HG03565 (cell line): ENCODE measurements around the gene TACC2.
"Not testable (repeated sequence)": the region's sequence is repeated elsewhere in the genome, so short reads cannot be mapped to it uniquely, and the experiment has no call there.

ENCODE experiments used
- ATAC-seq: cut with Tn5 transposase; IDR thresholded peaks from one replicate; pipeline ENCODE4 v1.9.1; 2021; ENCODE audit warnings: mild to moderate bottlenecking, moderate library complexity; ENCODE audit not compliant: unreplicated experiment

TACC2 gene

DNA sequence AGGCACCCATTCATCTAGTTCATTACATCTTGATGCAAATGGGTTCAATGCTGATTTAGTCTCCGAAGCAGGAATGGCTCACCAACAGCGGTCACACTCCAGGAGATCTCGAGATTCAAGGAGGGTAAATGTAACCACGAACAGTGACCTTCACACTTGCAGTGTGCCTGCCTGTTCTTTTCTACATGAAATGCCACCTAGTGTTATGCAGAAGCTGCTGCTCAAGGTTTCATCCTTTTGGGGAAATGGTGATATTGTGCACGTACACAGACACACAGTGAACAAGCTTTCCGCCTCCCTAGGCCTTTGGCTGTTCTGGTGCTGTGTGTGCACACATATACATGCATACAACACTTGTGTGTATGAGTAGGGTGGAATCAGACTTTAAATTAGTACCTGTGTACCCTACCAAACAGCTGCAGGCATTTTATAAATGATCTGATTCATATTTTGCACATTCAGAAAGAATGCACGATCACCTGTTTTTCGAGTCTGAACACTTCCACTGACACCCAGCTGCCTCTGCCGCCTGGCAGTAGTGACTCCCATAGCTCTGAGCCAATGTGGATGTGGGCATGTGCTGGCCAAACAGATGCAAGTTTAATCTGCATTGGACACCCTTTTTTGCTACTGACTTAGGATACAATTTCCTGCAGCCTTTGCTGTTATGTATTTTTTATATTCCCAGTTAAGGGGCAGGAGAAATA is 100.5 kb downstream of the TACC2 start:
- ATAC-seq, result no peak

DNA sequence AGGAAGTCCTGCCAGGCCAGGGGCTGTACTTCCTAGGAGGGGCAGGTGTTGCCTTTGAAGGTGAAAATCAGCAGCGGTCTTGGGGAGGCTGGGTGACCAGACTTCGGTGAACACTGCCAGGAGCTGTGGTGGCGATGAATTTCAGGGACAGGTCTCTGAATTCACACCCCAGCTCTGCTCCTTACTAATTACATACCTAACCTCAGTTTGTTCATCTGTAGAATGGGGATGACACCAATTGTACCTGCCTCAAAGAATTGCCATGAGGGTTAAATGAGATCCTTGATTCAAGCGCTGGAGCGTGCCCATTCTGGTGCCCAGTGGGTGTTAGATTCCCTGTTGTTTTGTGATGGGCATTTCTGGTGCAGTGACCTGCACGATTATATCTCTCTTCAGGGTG is 102.8 kb downstream of the TACC2 start:
- no peak for ATAC-seq

DNA sequence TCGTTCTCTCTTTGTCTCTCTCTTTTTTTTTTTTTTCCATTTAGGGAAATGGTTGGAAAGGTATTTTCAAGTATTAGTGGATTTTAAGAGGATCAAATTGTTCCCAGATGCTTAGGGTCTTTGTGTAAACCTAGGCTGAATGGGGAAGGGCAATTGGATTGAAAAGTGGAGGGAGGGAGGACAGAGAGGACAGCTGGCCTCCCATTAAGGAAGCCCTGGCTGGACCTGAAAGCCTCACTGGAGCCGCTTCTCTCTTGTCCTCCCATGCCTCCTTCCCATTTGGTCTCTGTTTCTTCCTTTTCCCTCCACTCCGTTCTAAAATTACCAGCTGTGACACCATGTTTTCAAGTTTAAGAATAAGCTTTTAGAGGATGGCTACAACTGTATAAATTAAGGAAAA is 104.1 kb downstream of the TACC2 start:
- ATAC-seq, result no peak

DNA sequence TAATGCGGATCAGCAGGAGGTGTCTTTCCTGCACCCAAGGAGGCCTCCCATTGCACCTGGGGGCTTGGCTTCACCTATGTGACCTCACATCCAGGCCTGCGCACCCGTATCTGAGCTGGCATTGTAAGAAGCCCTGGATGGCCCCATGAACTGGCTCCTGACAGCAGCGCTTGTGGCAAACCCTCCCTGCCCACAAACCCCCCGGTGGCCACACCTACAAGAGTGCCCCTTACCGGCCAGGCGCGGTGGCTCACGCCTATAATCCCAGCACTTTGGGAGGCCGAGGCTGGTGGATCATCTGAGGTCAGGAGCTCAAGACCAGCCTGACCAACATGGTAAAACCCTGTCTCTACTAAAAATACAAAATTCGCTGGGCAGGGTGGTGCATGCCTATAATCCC is 107.2 kb downstream of the TACC2 start:
- not testable (repeated sequence) for ATAC-seq

DNA sequence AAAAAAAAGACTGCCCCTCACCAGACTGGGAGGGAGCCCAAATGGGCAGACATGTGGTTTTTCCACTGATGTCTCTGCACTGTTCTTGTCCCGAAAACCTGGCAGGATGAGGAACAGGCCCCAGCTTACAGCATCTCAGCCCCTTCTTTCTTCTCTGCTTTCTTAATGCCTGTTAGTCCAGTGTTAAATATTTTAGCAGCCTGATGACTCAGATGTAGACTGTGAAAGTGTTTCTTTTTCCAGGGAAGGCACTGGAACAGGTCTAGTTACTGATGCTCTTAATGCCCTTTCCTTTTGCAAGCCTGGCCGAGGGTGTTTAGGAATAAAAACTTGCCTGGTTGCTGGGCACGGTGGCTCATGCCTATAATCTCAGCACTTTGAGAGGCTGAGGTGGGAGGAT is 107.7 kb downstream of the TACC2 start:
- ATAC-seq, result no peak

DNA sequence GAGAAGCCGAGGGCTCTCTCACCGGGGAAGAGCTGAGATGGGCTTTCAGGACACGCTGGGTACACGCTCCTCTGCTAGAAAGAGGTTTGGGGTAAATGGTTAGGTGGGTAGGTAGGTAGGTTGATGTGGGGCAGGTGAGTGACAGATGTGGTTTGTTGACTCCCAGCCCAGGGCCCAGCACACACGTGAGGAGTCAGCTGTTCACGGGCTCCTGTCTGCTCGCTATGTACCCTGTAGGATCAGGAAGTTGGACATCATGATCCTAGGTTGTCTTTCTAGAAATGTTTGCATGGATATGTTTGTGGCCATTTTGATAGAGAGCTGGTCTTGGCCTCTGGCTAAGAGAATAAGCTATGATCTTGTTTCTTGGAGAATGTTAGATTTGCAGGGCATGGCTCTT is 109.0 kb downstream of the TACC2 start:
- ATAC-seq, result no peak

DNA sequence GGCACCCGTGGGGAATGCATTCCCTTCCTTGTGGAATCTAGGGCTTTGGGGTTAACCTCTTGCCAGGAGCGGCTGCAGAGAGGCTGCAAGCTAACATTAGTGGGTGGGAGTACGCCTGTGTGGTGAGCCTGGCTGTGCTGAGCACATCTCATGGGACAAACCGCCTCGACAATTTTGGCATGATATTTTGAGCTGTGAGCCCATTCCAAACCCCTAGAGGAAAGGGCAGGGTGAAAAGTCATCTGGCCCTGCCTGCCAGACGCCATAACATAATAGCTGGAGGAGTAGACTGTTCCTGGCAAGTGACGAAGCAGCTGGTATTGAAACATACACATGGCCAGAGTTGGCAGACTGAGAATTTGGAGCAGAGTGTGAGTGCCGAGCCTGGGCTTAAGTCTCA is 110.0 kb downstream of the TACC2 start:
- ATAC-seq, result no peak

DNA sequence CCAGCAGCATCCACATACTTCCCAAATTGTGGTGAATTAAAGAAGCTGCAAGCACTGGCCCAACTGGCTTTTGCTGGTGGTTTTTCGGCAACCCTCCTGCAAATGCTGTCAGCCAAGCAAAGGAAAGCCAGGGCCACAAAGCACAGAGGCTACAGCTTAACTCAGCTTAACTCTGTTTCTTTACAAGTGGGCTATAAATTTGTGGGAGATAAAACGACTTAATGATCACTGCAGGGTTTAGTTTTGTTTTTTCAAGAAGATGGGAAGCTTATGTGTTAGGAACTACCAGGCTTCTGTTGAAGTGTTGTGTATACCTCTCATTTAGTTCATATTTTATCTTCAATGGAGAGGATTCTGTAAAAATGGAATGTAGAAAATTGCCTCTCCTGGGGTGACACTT is 110.6 kb downstream of the TACC2 start:
- ATAC-seq, result no peak

DNA sequence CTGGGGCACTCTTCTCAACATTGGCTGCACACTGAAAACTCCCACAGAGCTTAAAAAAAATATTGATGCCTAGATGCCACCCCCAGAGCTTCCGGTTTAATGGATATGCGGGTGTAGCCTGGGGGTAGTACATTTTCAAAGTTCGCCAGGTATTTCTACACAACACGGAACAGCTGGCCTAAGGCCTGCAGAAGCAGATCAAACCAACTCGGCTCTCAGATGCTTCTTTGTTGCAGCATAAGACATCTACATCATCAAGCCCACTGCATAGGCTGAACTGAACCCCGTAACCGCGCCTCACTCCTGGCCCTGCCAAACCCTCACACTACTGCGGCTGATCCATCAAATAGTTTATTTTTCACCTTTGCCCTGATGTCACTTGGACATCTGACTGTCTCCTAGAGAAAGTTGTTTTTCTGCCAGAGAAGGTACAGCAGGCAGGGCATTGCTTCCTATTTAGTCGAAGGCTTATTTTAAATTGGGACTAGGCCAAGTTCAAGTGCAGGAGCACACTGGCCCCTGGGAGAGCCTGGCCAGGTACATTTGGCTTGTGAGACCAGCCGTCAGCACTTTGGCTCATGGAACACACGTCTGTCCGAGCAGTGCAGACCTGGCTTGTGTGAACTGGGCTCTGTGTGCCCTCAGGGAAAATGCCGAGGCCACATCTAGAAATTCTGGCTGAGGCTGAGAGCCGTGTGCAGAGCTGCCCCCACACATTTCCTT is 113.3 kb downstream of the TACC2 start:
- no peak for ATAC-seq

DNA sequence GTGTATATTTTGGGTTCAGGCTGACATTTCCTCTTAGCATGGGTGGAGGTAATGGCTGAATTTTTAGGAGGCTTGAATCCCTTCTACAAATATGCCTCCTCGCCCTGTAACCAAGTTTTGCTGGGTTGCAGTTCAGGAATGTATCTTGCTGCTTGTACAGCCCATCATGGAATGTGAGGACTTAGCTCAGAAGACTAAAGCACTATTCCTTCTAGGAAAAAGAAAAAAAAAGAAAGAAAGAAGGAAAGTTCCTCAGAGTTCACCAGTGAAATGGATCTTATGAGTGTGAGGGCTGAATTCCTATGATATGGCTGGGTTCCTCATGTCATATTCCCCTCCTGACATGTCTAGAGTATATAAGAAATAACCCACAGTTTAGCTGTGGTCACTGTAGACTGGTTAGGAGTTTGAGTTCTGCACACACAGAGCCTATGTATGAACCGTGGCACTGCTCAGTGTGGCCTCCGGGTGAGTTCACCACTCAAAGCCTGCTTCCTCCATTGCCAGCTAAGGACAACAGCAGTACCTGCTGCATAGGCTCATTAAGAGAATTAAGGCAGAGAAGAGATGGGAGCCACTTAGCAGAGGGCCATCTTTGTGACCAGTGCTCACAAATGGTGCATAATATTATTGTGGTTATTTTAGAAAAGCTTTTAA is 114.0 kb downstream of the TACC2 start:
- ATAC-seq, result no peak

DNA sequence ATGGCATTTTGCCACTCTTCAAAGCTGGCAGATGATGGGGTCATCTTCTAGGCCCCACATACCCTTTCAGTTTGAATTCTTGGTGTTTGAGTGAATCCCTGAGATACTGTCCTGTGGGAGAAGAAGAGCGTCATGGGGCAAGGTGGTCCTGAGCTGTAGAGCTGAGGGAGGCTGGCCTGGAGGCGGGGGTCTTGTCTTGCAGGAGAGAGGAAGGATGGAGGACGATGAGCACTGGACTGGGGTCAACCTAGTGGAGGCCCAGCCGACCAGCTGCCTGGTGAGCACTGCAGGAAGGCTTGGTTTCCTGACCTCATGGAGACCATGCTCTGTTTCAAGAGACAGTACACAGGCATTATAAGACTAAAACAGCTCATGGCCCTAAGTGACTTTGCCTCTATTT is 114.6 kb downstream of the TACC2 start:
- no peak for ATAC-seq

DNA sequence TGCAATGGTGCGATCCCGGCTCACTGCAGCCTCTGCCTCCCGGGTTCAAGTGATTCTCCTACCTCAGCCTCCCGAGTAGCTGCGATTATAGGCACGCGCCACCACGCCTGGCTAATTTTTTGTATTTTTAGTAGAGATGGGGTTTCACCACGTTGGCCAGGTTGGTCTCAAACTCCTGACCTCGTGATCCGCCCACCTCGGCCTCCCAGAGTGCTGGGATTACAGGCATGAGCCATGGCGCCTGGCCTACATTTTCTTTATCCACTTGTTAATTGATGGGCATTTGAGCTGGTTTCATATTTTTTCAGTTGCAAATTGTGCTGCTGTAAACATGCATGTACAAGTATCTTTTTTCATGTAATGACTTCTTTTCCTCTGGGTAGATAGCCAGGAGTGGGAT is 119.8 kb downstream of the TACC2 start:
- not testable (repeated sequence) for ATAC-seq

DNA sequence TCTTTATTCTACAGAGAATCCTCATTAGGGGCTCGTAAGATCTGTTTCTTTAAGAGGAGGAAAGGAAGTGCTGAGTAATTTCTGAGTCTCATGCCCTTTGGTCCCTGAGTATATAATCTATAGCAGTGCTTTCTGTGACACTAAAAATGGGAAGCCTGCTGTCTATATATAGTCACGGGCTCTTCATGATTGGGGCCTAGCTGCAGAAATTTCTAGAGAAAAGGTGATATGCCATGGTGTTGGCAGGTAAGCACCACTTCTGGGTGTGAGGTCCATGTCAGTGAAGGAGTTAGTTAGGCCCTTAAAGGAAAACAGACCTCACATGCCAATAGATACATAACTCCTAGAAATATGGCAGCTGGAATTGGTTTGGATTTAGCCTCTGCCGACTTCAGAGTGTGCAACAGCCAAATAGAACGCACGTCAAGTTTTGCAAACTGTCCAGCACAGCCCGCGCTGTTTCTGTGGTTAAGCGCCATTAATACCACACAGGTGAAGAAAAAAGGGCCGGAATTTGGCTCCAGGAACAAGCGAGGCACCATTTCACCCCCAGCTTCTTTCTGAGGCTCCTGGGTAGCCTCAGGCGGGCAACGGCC is 123.2 kb downstream of the TACC2 start:
- no peak for ATAC-seq

DNA sequence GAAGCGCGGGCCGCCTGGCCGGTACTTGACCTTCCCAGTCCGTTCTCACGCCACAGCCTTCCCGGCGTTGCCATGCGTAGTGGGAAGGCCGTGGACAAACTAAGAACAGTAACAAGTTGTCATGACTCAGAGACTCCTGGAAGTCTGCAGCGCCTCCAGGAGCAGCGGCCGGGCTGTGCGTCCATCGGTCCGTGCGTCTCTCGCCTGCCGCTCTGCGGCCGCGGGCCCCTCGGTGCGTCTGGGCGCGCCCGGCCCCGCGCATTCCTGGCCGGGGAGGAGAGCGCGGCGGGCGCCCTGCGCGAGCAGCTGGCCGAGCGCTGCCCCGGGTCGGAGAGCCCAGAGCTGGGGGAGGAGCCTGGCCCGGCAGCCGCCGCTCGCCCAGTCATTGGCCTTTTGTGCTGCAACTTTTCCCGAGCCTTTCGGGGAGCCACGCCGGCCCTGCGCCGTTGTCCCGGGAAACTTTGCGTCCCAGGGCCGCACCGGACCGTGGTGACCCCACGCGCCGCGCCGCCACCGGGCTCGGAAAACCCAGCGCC is 123.7 kb downstream of the TACC2 start:
- no peak for ATAC-seq

DNA sequence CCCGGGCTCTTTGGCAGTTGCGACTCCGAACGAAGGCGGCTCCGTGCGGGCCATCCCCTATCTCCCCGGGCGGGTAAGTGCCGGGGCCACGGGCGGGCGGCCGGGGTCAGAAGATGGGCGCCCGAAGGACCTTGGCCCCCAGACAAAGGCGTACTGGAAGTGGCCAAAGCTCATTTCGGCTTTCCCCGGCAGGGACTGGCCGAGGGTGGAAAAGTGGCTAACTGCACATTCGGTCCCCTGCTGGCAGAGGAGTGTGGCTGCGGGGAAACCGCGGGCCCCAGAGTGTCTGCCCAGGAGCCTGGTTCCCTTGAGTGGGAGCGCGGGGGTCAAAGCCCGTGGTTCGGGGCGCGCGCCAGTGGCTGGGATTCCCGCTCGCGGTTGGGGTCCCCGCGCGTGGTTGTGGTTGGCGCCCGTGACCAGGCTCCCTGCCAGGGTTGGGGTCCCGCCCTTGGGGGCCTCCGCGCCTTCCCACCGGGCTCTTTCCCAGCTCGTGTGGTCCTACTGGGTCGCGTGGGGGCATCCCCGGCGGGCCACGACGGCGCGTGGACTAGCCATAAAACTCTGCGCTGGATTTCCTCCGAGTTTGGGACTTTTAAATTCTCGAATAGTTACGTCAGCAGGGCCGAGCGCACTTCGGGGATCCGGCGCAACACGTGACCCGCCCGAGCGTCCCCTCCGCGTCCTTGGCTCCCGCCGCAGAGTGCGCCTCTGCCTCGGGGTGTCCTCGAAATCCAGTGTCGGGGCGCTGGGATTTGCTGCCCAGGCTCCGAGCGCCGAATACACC is 124.4 kb downstream of the TACC2 start:
- no peak for ATAC-seq

DNA sequence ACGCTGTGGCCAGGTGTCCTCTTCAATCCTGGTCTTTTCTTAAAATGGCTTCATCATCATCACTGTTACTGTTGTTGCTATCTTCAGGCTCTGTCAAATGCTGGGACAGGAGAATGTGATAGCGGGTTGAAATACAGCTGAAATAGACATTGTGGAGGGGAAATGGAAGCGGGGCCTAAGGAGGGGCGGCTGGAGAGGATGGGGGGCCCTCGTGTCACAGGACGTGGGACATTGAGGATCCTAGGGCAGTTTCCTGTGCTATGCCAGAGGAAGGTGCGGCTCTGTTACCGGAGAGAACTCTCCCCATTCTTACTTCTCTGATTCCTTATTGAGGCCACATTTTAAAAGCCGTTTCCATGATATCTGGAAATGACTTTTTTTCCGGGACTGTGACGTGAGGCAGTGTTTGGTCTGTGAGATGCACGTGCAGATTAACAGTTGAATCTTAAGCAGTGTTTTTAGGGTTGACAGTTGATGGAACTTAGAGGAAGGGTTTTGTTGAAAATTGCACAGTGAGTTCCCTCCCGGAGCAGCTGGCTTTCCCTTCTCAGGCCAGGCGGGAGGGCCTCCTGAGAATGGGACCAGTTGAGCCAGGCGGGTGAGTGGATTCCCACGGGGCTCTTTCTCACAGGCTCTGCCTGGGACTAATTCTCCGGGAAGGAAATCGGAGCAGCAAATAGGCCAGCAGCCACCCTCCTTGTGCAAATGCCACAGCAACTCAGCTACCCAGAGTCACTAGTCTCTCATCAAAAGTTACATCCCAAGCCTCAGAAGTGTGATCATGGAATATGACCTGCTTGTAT is 125.2 kb downstream of the TACC2 start:
- no peak for ATAC-seq

DNA sequence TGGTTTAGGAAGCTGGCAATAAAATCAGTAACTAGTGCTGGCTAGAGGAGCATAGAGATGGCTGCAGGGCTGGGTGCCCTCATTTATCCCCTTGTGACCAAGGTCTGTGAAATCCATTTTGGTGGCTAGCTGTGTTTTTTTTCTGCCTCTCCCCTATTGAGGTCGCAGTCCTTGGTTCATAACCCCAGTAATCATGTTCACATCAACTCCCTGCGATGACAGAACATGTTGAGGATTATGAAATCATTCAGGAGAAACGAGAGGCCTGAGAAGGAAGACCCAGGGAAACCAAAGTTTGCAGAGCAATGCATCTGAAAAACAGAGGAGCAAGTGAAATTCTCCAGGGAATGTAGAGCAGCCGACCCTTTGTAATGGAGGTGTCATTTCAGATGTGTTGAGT is 126.9 kb downstream of the TACC2 start:
- no peak for ATAC-seq

DNA sequence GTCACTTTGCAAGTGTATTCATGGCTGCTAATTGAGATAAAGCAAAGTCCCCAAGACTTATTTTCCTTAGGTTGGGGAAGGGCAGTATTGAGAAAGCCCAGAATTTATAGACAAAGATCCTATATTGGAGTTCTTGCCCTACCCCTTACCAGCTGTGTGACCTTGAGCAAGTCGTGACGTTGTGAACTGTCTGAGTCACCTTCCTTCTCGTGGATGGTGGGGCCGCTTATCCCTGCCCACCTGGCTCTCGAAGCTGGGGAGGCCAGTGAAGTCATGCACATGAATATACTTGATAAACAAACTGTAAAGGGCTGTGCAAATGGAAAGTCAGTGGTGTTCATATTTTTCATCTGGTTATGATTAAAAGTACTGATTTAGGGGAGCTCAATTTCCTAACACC is 127.4 kb downstream of the TACC2 start:
- ATAC-seq, result no peak

DNA sequence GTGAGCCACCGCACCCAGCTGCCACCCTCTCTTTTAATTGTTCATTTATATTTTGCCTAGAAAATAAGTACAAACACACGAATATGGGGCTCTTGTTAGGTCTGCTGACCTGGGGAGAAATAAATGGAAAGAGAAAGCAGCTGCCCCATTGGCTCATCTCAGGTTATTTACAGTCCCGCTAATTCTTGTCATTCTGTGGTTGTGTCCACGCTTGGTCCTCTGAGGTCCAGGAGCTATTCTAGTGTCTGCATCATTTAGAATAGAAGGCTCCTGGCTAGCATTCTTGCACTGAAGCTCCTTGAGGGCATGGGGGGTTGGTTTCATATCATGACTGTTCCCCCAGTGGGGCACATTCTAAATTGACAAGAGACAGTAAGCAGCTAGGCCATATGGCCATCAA is 128.5 kb downstream of the TACC2 start:
- no peak for ATAC-seq
